Spinal cord (tissue), 10 donors: ENCODE data around the gene GRXCR2. TPM values are rescaled to one million over a fixed set of nuclear protein-coding genes. Genes with fewer than 3 reads are reported as not detected.

Experiments used
- DNase-seq, 6 donors: peaks; one replicate each; pipeline versions ENCODE4 v3.0.0 to v3.0.0-alpha.2; 2013 to 2015; ENCODE audit warnings: low spot score in 6 of 6, low read depth in 4 of 6
- H3K27ac ChIP-seq: one replicate; pipeline ENCODE4 v1.5.1; 2013; ENCODE audit warnings: low read depth, low read length, control low read depth
- H3K27me3 ChIP-seq: one replicate; pipeline ENCODE4 v1.6.1; 2013; ENCODE audit warnings: low read length; ENCODE audit not compliant: control insufficient read depth, insufficient read depth
- H3K36me3 ChIP-seq: one replicate; pipeline ENCODE4 v1.6.1; 2013; ENCODE audit warnings: low read length; ENCODE audit not compliant: control insufficient read depth, insufficient read depth
- H3K4me1 ChIP-seq: one replicate; pipeline ENCODE4 v1.6.1; 2013; ENCODE audit warnings: low read length; ENCODE audit not compliant: control insufficient read depth, insufficient read depth
- H3K4me3 ChIP-seq: one replicate; pipeline ENCODE4 v1.5.1; 2013; ENCODE audit warnings: low read depth, low read length, control low read depth
- H3K9me3 ChIP-seq: one replicate; pipeline ENCODE4 v1.6.1; 2013; ENCODE audit warnings: low read length; ENCODE audit not compliant: control insufficient read depth, insufficient read depth
- WGBS: methylation state at CpG from one replicate; pipeline ENCODE4 v1.1.5; 2013; ENCODE audit warnings: missing lambda C conversion rate; ENCODE audit not compliant: insufficient coverage; 5-methylcytosine and 5-hydroxymethylcytosine counted together
- polyA plus RNA-seq, 2 donors: library from polyadenylated mRNA; unstranded; fragments of 120-200 nt; gene quantifications; one replicate each; pipeline ENCODE4 v1.2.1, GENCODE V29; 2013; ENCODE audit not compliant: insufficient read length in 2 of 2
- total RNA-seq, 2 donors: library from RNA; depleted of rRNA in 1 of 2; stranded (reverse); fragments of 120-200 nt in 1 of 2; fragments of >200 nt in 1 of 2; gene quantifications; one replicate each; pipeline versions ENCODE4 v1.2.3 to v1.2.4, GENCODE V29; 2013 to 2014
- donor health status: healthy.

GRXCR2 gene
- total and polyA plus RNA-seq, 4 donors: not detected

GRCh38 chr5:145830594-145830993, 42.2 kb downstream of the GRXCR2 start:
- DNase-seq: peak in 1 of 6 donors; percentile 20
- H3K9me3 ChIP-seq: no peaks in the 10 kb centered on the region
- H3K4me3 ChIP-seq: no peak overlapping the region
- peaks cover 7% of the 10 kb centered on the region for H3K4me1 ChIP-seq
- no peaks in the 10 kb centered on the region for H3K36me3 ChIP-seq
- no CpG with 5 or more reads among the region's 1 CpG for WGBS
- no peak overlapping the region for H3K27ac ChIP-seq
- no peaks in the 10 kb centered on the region for H3K27me3 ChIP-seq

GRCh38 chr5:145829708-145830361, 43.0 kb downstream of the GRXCR2 start:
- no peak for DNase-seq
- no peaks in the 10 kb centered on the region for H3K36me3 ChIP-seq
- no peak overlapping the region for H3K27ac ChIP-seq
- H3K4me1 ChIP-seq: peaks cover 3% of the 10 kb centered on the region
- no peaks in the 10 kb centered on the region for H3K27me3 ChIP-seq
- no peak overlapping the region for H3K4me3 ChIP-seq
- no peaks in the 10 kb centered on the region for H3K9me3 ChIP-seq

- no peak for DNase-seq
- Histone ChIP-seq H3K36me3 (no peaks in the 10 kb centered on the region), H3K9me3 (no peaks in the 10 kb centered on the region), H3K4me3 (no peak overlapping the region), H3K27ac (no peak overlapping the region), H3K4me1 (no peaks in the 10 kb centered on the region), H3K27me3 (no peaks in the 10 kb centered on the region)
- 80% methylated on average over 2 of the region's 8 CpGs for WGBS
Observed at GRCh38 chr5:145826895-145827674, 45.7 kb downstream of the GRXCR2 start.

- Histone ChIP-seq H3K36me3 (no peaks in the 10 kb centered on the region), H3K9me3 (no peaks in the 10 kb centered on the region), H3K4me3 (no peak overlapping the region), H3K27ac (no peak overlapping the region), H3K27me3 (no peaks in the 10 kb centered on the region), H3K4me1 (no peaks in the 10 kb centered on the region)
- DNase-seq: peak in 3 of 6 donors; percentile 36 to 80 (median 78)
- no CpG with 5 or more reads among the region's 3 CpGs for WGBS
Observed at GRCh38 chr5:145825751-145826180, 47.0 kb downstream of the GRXCR2 start.

GRCh38 chr5:145824040-145824439, 48.8 kb downstream of the GRXCR2 start:
- Histone ChIP-seq H3K4me3 (no peak overlapping the region), H3K27me3 (no peaks in the 10 kb centered on the region), H3K36me3 (no peaks in the 10 kb centered on the region), H3K27ac (no peak overlapping the region), H3K4me1 (no peaks in the 10 kb centered on the region), H3K9me3 (no peaks in the 10 kb centered on the region)
- WGBS: 0% methylated on average over 2 of the region's 4 CpGs
- peak in 1 of 6 donors; percentile 41 for DNase-seq

- no peak overlapping the region for H3K27ac ChIP-seq
- no peaks in the 10 kb centered on the region for H3K9me3 ChIP-seq
- no peaks in the 10 kb centered on the region for H3K36me3 ChIP-seq
- no peaks in the 10 kb centered on the region for H3K4me1 ChIP-seq
- DNase-seq: peak in 1 of 6 donors; percentile 28
- 100% methylated on average over 1 of the region's 4 CpGs for WGBS
- no peaks in the 10 kb centered on the region for H3K27me3 ChIP-seq
- no peak overlapping the region for H3K4me3 ChIP-seq
Observed at GRCh38 chr5:145818604-145819003, 54.2 kb downstream of the GRXCR2 start.

- WGBS: no CpG with 5 or more reads among the region's 1 CpG
- DNase-seq: no peak
- Histone ChIP-seq H3K9me3 (no peaks in the 10 kb centered on the region), H3K4me1 (no peaks in the 10 kb centered on the region), H3K4me3 (no peak overlapping the region), H3K27me3 (no peaks in the 10 kb centered on the region), H3K36me3 (no peaks in the 10 kb centered on the region), H3K27ac (no peak overlapping the region)
Observed at GRCh38 chr5:145812877-145813276, 59.9 kb downstream of the GRXCR2 start.

- Histone ChIP-seq H3K4me1 (no peaks in the 10 kb centered on the region), H3K27ac (no peak overlapping the region), H3K4me3 (no peak overlapping the region), H3K36me3 (no peaks in the 10 kb centered on the region), H3K9me3 (no peaks in the 10 kb centered on the region), H3K27me3 (no peaks in the 10 kb centered on the region)
- peak in 3 of 6 donors; percentile 32 to 91 (median 68) for DNase-seq
- 100% methylated on average over 1 of the region's 3 CpGs for WGBS
Observed at GRCh38 chr5:145811834-145812625, 60.8 kb downstream of the GRXCR2 start.
